Measurements from ENCODE around the gene ZDHHC24.

DNA sequence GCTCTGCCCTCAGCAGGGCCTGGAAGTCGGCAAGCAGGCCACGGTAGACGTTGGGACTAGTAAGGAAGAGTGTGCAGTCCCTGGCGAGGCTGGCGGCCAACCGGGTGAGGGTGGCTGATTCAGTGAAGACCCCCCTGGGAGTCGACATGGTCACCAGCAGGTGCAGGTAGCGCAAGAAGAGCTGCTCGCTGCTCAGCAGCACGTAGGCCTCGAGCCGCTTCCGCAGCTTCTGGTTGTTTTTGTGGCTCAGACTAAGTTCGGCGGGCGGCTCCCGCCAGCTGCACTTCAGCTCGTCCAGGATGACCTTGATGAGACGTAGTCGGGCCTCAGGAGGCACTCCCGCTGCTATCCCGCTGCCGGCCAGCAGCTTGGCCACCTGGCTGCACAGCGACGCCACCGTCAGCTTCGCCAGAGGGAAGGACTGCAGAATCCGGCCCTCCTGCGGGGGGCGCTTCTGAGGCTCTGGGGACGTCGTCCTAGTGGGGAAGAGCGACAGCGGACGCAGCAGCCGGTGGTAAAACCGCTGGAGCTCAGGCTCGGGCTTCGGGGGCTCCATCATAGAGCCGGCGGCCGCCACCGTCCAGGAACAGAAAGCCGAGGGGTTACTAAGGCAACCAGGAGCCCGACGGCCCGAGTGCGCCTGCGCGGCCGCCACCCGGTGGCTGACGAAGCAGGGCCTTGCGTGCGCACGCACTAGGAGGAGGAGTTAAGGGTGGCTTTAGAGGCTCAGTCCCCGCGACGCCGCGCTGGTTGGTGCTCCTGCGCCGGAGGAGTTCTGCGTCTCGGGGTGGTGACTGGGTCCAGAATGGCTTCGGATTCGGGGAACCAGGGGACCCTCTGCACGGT, 46.8 kb upstream of the ZDHHC24 start, which contains the start of the genes CCDC87 and CCS:
- TF ChIP-seq, protein P1, sequence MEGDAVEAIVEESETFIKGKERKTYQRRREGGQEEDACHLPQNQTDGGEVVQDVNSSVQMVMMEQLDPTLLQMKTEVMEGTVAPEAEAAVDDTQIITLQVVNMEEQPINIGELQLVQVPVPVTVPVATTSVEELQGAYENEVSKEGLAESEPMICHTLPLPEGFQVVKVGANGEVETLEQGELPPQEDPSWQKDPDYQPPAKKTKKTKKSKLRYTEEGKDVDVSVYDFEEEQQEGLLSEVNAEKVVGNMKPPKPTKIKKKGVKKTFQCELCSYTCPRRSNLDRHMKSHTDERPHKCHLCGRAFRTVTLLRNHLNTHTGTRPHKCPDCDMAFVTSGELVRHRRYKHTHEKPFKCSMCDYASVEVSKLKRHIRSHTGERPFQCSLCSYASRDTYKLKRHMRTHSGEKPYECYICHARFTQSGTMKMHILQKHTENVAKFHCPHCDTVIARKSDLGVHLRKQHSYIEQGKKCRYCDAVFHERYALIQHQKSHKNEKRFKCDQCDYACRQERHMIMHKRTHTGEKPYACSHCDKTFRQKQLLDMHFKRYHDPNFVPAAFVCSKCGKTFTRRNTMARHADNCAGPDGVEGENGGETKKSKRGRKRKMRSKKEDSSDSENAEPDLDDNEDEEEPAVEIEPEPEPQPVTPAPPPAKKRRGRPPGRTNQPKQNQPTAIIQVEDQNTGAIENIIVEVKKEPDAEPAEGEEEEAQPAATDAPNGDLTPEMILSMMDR (IDR thresholded peaks at IDR 0.05; ENCODE audit: low read length): peak; percentile 76
- no peak for TF ChIP-seq EZH2 (IDR thresholded peaks at IDR 0.05; ENCODE audit: borderline replicate concordance, low read length)
